ENCODE measurements around the gene HNRNPL.

GRCh38 chr19:38862321-38863059 lies 12.7 kb upstream of the HNRNPL start:
- no peak for TF ChIP-seq ZNF274 (IDR thresholded peaks at IDR 0.05; ENCODE audit: low read depth, low read length)
- TF ChIP-seq SUZ12 (IDR thresholded peaks at IDR 0.05; ENCODE audit: extremely low read depth, insufficient read depth, insufficient read length), result no peak
- TF ChIP-seq YY1 (IDR thresholded peaks at IDR 0.05; ENCODE audit: insufficient read depth, insufficient read length), result no peak
